22Rv1 (cell line): Measurements from ENCODE around the gene TRIB2.

Source experiments
- ZFX ChIP-seq: fragments of 450-650 bp; IDR thresholded peaks from 2 replicates; pipeline ENCODE4 v1.6.1; 2017; ENCODE audit warnings: antibody characterized with exemption, borderline replicate concordance
- TF ChIP-seq, protein P1 (sequence below): fragments of 450-650 bp; IDR thresholded peaks from 2 replicates; pipeline ENCODE4 v1.5.1; 2017; ENCODE audit warnings: mild to moderate bottlenecking

DNA sequence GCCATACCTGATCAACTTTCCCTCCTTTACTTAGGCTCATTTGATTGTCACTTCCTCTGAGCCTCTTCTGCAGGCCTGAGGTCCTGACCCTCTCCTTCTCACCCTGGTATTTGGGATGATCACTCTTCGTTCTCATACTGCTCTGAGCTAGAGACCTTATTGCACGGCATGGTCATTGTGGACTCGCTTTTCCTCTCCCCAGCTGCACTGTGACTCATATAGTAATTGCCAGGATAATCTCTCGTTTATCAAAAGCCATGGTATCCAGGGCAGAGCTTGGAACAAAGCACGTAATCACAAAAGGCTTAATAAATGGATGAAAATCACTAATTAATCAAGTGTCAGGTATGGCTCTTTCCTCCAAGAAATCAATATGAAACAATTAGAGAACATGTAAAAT lies 40.9 kb upstream of the TRIB2 start:
- TF ChIP-seq, protein P1, sequence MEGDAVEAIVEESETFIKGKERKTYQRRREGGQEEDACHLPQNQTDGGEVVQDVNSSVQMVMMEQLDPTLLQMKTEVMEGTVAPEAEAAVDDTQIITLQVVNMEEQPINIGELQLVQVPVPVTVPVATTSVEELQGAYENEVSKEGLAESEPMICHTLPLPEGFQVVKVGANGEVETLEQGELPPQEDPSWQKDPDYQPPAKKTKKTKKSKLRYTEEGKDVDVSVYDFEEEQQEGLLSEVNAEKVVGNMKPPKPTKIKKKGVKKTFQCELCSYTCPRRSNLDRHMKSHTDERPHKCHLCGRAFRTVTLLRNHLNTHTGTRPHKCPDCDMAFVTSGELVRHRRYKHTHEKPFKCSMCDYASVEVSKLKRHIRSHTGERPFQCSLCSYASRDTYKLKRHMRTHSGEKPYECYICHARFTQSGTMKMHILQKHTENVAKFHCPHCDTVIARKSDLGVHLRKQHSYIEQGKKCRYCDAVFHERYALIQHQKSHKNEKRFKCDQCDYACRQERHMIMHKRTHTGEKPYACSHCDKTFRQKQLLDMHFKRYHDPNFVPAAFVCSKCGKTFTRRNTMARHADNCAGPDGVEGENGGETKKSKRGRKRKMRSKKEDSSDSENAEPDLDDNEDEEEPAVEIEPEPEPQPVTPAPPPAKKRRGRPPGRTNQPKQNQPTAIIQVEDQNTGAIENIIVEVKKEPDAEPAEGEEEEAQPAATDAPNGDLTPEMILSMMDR, result no peak
- no peak for TF ChIP-seq ZFX
